ENCODE measurements around the gene TMOD2.

TMOD2 gene

GRCh38 chr15:51735228-51736010, 16.0 kb upstream of the TMOD2 start:
- DNase-seq, result peak in 1 of 56 donors; percentile 12

GRCh38 chr15:51736069-51736468, 15.3 kb upstream of the TMOD2 start:
- no peak for DNase-seq

- peak in 31 of 56 donors; percentile 19 to 76 (median 57) for DNase-seq
Measured at GRCh38 chr15:51736751-51737521, 14.5 kb upstream of the TMOD2 start.

GRCh38 chr15:51737522-51738305, 13.7 kb upstream of the TMOD2 start, which contains the start of gene LYSMD2:
TSS of gene LYSMD2 (minus strand) at chr15:51737655. CDS start at chr15:51737622, 33 bp downstream.
- DNase-seq, result peak in 46 of 56 donors; percentile 14 to 76 (median 54)

- no peak for DNase-seq
Measured at GRCh38 chr15:51738553-51738952, 12.8 kb upstream of the TMOD2 start.

GRCh38 chr15:51739061-51739712, 12.2 kb upstream of the TMOD2 start:
- no peak for DNase-seq

GRCh38 chr15:51749307-51749706, 2.1 kb upstream of the TMOD2 start:
- DNase-seq, result no peak

- no peak for DNase-seq
Measured at GRCh38 chr15:51750186-51750585, 1.2 kb upstream of the TMOD2 start.

GRCh38 chr15:51751697-51752683, 593 bp downstream of the TMOD2 start:
- peak in 20 of 56 donors; percentile 17 to 71 (median 40) for DNase-seq

GRCh38 chr15:51752888-51753287, 1.5 kb downstream of the TMOD2 start:
- no peak for DNase-seq

GRCh38 chr15:51754267-51754666, 2.9 kb downstream of the TMOD2 start:
- DNase-seq, result no peak

GRCh38 chr15:51755790-51756189, 4.4 kb downstream of the TMOD2 start:
- no peak for DNase-seq

GRCh38 chr15:51756482-51756881, 5.1 kb downstream of the TMOD2 start:
- DNase-seq, result no peak

GRCh38 chr15:51757450-51757849, 6.1 kb downstream of the TMOD2 start:
- DNase-seq, result no peak

GRCh38 chr15:51758645-51759044, 7.2 kb downstream of the TMOD2 start:
- DNase-seq, result peak in 34 of 56 donors; percentile 9 to 71 (median 40)

GRCh38 chr15:51759557-51760070, 8.2 kb downstream of the TMOD2 start:
- DNase-seq, result peak in 1 of 56 donors; percentile 27

GRCh38 chr15:51760805-51761204, 9.4 kb downstream of the TMOD2 start:
- no peak for DNase-seq

GRCh38 chr15:51765751-51766150, 14.4 kb downstream of the TMOD2 start:
- DNase-seq, result peak in 23 of 56 donors; percentile 7 to 89 (median 31)

GRCh38 chr15:51766341-51766740, 14.9 kb downstream of the TMOD2 start:
- no peak for DNase-seq
